ENCODE results near the gene AKR1D1.

The AKR1D1 gene

GRCh38 chr7:138166681-138167080 lies 90.4 kb downstream of the AKR1D1 start:
- DNase-seq (ENCODE audit: low spot score), result no peak

- DNase-seq (ENCODE audit: low spot score), result no peak
Observed at GRCh38 chr7:138167222-138167621, 91.0 kb downstream of the AKR1D1 start.

- DNase-seq (ENCODE audit: low spot score), result no peak
Observed at GRCh38 chr7:138167869-138168296, 91.6 kb downstream of the AKR1D1 start.
